DMS114 treated with DMSO at 0.1 percent for 48 hours (cell line): ENCODE measurements around the gene NAV1.
"Not testable (repeated sequence)": the region's sequence is repeated elsewhere in the genome, so short reads cannot be mapped to it uniquely, and the experiment has no call there.

ENCODE experiments used
- DNase-seq: peaks from one replicate; lab custom pipeline; 2025; ENCODE audit not compliant: unreplicated experiment; lab: John Stamatoyannopoulos, UW

NAV1 gene

GRCh38 chr1:201562659-201563405, 23.9 kb downstream of the NAV1 start:
- DNase-seq: no peak

- DNase-seq: no peak
Observed at GRCh38 chr1:201563406-201563780, 24.5 kb downstream of the NAV1 start.

GRCh38 chr1:201563941-201564340, 25.0 kb downstream of the NAV1 start:
- DNase-seq: no peak

GRCh38 chr1:201565024-201565730, 26.2 kb downstream of the NAV1 start:
- no peak for DNase-seq

GRCh38 chr1:201565771-201566528, 27.0 kb downstream of the NAV1 start:
- no peak for DNase-seq

GRCh38 chr1:201566529-201566823, 27.5 kb downstream of the NAV1 start:
- no peak for DNase-seq

- DNase-seq: no peak
Observed at GRCh38 chr1:201566933-201567801, 28.2 kb downstream of the NAV1 start.

- no peak for DNase-seq
Observed at GRCh38 chr1:201568265-201568664, 29.3 kb downstream of the NAV1 start.

- no peak for DNase-seq
Observed at GRCh38 chr1:201568859-201569294, 29.9 kb downstream of the NAV1 start.

- DNase-seq: no peak
Observed at GRCh38 chr1:201570181-201570885, 31.4 kb downstream of the NAV1 start.

GRCh38 chr1:201570886-201571624, 32.1 kb downstream of the NAV1 start:
- DNase-seq: no peak

- no peak for DNase-seq
Observed at GRCh38 chr1:201573030-201573429, 34.1 kb downstream of the NAV1 start.

- DNase-seq: no peak
Observed at GRCh38 chr1:201573923-201574322, 35.0 kb downstream of the NAV1 start.

GRCh38 chr1:201575912-201576311, 37.0 kb downstream of the NAV1 start:
- DNase-seq: no peak

- no peak for DNase-seq
Observed at GRCh38 chr1:201576914-201577313, 38.0 kb downstream of the NAV1 start.

- DNase-seq: no peak
Observed at GRCh38 chr1:201578008-201578888, 39.3 kb downstream of the NAV1 start.

- not testable (repeated sequence) for DNase-seq
Observed at GRCh38 chr1:201581371-201581770, 42.4 kb downstream of the NAV1 start.

GRCh38 chr1:201582705-201583442, 43.9 kb downstream of the NAV1 start:
- DNase-seq: no peak
